Measurements from ENCODE around the gene LEF1.

Gene LEF1

GRCh38 chr4:108109111-108109510 is 59.6 kb downstream of the LEF1 start:
- DNase-seq, result no peak

- DNase-seq, result no peak
These were observed 60.9 kb downstream of the LEF1 start for GRCh38 chr4:108107729-108108382.

- DNase-seq, result no peak
These were observed 61.6 kb downstream of the LEF1 start for GRCh38 chr4:108107101-108107500.

- DNase-seq, result no peak
These were observed 62.5 kb downstream of the LEF1 start for GRCh38 chr4:108106186-108106585.

GRCh38 chr4:108103099-108103862 is 65.5 kb downstream of the LEF1 start:
- no peak for DNase-seq

GRCh38 chr4:108100827-108101226 is 67.9 kb downstream of the LEF1 start:
- no peak for DNase-seq

GRCh38 chr4:108099838-108100237 is 68.9 kb downstream of the LEF1 start:
- DNase-seq, result no peak

- no peak for DNase-seq
These were observed 70.7 kb downstream of the LEF1 start for GRCh38 chr4:108097990-108098553.

- DNase-seq, result no peak
These were observed 73.7 kb downstream of the LEF1 start for GRCh38 chr4:108094923-108095482.

- no peak for DNase-seq
These were observed 74.6 kb downstream of the LEF1 start for GRCh38 chr4:108094131-108094530.

- no peak for DNase-seq
These were observed 76.4 kb downstream of the LEF1 start for GRCh38 chr4:108092288-108092687.

- no peak for DNase-seq
These were observed 81.3 kb downstream of the LEF1 start for GRCh38 chr4:108087293-108087967.

- no peak for DNase-seq
These were observed 87.5 kb downstream of the LEF1 start for GRCh38 chr4:108081256-108081655.

GRCh38 chr4:108080747-108081146 is 88.0 kb downstream of the LEF1 start:
- no peak for DNase-seq

- no peak for DNase-seq
These were observed 90.6 kb downstream of the LEF1 start for GRCh38 chr4:108078024-108078733.

GRCh38 chr4:108072300-108072699 is 96.4 kb downstream of the LEF1 start:
- DNase-seq, result peak; percentile 64

- no peak for DNase-seq
These were observed 98.0 kb downstream of the LEF1 start for GRCh38 chr4:108070775-108071174.

- no peak for DNase-seq
These were observed 100.3 kb downstream of the LEF1 start for GRCh38 chr4:108068442-108068841.

GRCh38 chr4:108060686-108061321 is 107.9 kb downstream of the LEF1 start:
- no peak for DNase-seq

GRCh38 chr4:108060164-108060563 is 108.6 kb downstream of the LEF1 start:
- DNase-seq, result no peak

- DNase-seq, result no peak
These were observed 109.9 kb downstream of the LEF1 start for GRCh38 chr4:108058685-108059440.
